Mucosa of descending colon (tissue), 3 donors: ENCODE measurements around the gene SLC7A14. TPM values are rescaled to one million over a fixed set of nuclear protein-coding genes. Genes with fewer than 3 reads are reported as not detected.

Experiments used
- ATAC-seq: fragments of 200-7000 bp; cut with Tn5 transposase; one replicate; pipeline ENCODE4 v1.9.1; 2020; ENCODE audit warnings: mild to moderate bottlenecking, moderate library complexity
- DNase-seq, 3 donors: peaks; one replicate each; pipeline ENCODE4 v3.0.0-alpha.2; 2020
- H3K36me3 ChIP-seq: fragments of 200-600 bp; one replicate; pipeline ENCODE4 v1.8.0; 2021; ENCODE audit warnings: low read depth, mild to moderate bottlenecking
- H3K4me1 ChIP-seq: fragments of 200-600 bp; one replicate; pipeline ENCODE4 v1.8.0; 2021; ENCODE audit warnings: low read depth, mild to moderate bottlenecking
- H3K4me3 ChIP-seq: fragments of 200-600 bp; one replicate; pipeline ENCODE4 v1.8.0; 2021; ENCODE audit warnings: mild to moderate bottlenecking
- H3K9me3 ChIP-seq: fragments of 200-600 bp; one replicate; pipeline ENCODE4 v1.8.0; 2021; ENCODE audit warnings: mild to moderate bottlenecking
- CTCF ChIP-seq: fragments of 200-600 bp; IDR thresholded peaks from one replicate; pipeline ENCODE4 v1.8.0; 2022; ENCODE audit warnings: antibody characterized with exemption, mild to moderate bottlenecking
- intact Hi-C, 2 donors: fragments of 100-400 bp; cut with DNase I in 1 of 2; cut with micrococcal nuclease in 1 of 2; formaldehyde crosslinking; loops; one replicate each; pipeline versions ENCODE4 v1.11.0 to v1.11.1; 2022; cut with DNase I, micrococcal nuclease
- total RNA-seq, 3 donors: library from RNA; stranded (reverse); fragmentation: NEBNext Ultra II Directional in 2 of 3; extraction: Animal tissue kit (Norgen Biotek cat#: 25700) in 2 of 3; gene quantifications; one replicate each; pipeline versions ENCODE4 v1.2.1 to v1.2.4, GENCODE V29; 2021 to 2023
- donor health status: DM: no; HTN: no; CAD: no; lungs with moderate emphysema.
- donor health status: DM: no; HTN: no; CAD: no.
- donor health status: DM: no; HTN: yes; CAD: no.

SLC7A14 gene
- total RNA-seq, 3 donors from 2014 or later: 0.26 to 2.9 (median 0.29) TPM

- TF ChIP-seq CTCF: no peak
- DNase-seq (no peak), ATAC-seq (no peak)
- H3K36me3 ChIP-seq: no peaks in the 10 kb centered on the region
- H3K4me3 ChIP-seq: no peak overlapping the region
- H3K4me1 ChIP-seq: no peaks in the 10 kb centered on the region
- intact Hi-C loops: no loop called here
- H3K9me3 ChIP-seq: no peaks in the 10 kb centered on the region
Observed at GRCh38 chr3:170425491-170426239, 160.2 kb downstream of the SLC7A14 start.

GRCh38 chr3:170424879-170425278, 161.0 kb downstream of the SLC7A14 start:
- ATAC-seq: no peak

GRCh38 chr3:170423001-170423615, 162.8 kb downstream of the SLC7A14 start:
- TF ChIP-seq CTCF: no peak
- Histone ChIP-seq H3K36me3 (no peaks in the 10 kb centered on the region), H3K4me3 (no peak overlapping the region), H3K9me3 (no peaks in the 10 kb centered on the region), H3K4me1 (peaks cover 18% of the 10 kb centered on the region)
- no peak for ATAC-seq
- intact Hi-C loops: no loop called here
- no peak for DNase-seq

More at GRCh38 chr3:170424879-170425278, 161.0 kb downstream of the SLC7A14 start:
- no peaks in the 10 kb centered on the region for H3K9me3 ChIP-seq
- no peaks in the 10 kb centered on the region for H3K36me3 ChIP-seq
- peaks cover under 1% of the 10 kb centered on the region for H3K4me1 ChIP-seq
- no peak overlapping the region for H3K4me3 ChIP-seq
- intact Hi-C loops: no loop called here
- DNase-seq: no peak
- TF ChIP-seq CTCF: no peak

- ATAC-seq: no peak
- Histone ChIP-seq H3K9me3 (no peaks in the 10 kb centered on the region), H3K4me3 (no peak overlapping the region), H3K4me1 (peaks cover 18% of the 10 kb centered on the region), H3K36me3 (no peaks in the 10 kb centered on the region)
- intact Hi-C loops: no loop called here
- DNase-seq: no peak
- TF ChIP-seq CTCF: no peak
Observed at GRCh38 chr3:170421758-170422157, 164.1 kb downstream of the SLC7A14 start.

- no peaks in the 10 kb centered on the region for H3K9me3 ChIP-seq
- DNase-seq (no peak), ATAC-seq (no peak)
- no peaks in the 10 kb centered on the region for H3K36me3 ChIP-seq
- intact Hi-C loops: no loop called here
- no peak overlapping the region for H3K4me3 ChIP-seq
- no peak for TF ChIP-seq CTCF
- H3K4me1 ChIP-seq: peaks cover 18% of the 10 kb centered on the region
Observed at GRCh38 chr3:170421111-170421641, 164.7 kb downstream of the SLC7A14 start.
